GM12874 (cell line): ENCODE measurements around the gene RASGRP4.
A peak's percentile ranks its signal among the peaks of the same experiment; 100 is the strongest.

Experiments used
- TF ChIP-seq, protein P1 (sequence below): IDR thresholded peaks from 2 replicates; pipeline ENCODE4 v1.5.1; 2011; ENCODE audit warnings: low read depth, mild to moderate bottlenecking, control low read depth, low read length, moderate library complexity; ENCODE audit not compliant: insufficient read depth

The RASGRP4 gene

GRCh38 chr19:38378866-38379265 is 47.2 kb downstream of the RASGRP4 start:
- TF ChIP-seq, protein P1, sequence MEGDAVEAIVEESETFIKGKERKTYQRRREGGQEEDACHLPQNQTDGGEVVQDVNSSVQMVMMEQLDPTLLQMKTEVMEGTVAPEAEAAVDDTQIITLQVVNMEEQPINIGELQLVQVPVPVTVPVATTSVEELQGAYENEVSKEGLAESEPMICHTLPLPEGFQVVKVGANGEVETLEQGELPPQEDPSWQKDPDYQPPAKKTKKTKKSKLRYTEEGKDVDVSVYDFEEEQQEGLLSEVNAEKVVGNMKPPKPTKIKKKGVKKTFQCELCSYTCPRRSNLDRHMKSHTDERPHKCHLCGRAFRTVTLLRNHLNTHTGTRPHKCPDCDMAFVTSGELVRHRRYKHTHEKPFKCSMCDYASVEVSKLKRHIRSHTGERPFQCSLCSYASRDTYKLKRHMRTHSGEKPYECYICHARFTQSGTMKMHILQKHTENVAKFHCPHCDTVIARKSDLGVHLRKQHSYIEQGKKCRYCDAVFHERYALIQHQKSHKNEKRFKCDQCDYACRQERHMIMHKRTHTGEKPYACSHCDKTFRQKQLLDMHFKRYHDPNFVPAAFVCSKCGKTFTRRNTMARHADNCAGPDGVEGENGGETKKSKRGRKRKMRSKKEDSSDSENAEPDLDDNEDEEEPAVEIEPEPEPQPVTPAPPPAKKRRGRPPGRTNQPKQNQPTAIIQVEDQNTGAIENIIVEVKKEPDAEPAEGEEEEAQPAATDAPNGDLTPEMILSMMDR: no peak

- TF ChIP-seq, protein P1: no peak
Observed at GRCh38 chr19:38377052-38377451, 49.0 kb downstream of the RASGRP4 start.

- TF ChIP-seq, protein P1: no peak
Observed at GRCh38 chr19:38376576-38376975, 49.4 kb downstream of the RASGRP4 start.

DNA sequence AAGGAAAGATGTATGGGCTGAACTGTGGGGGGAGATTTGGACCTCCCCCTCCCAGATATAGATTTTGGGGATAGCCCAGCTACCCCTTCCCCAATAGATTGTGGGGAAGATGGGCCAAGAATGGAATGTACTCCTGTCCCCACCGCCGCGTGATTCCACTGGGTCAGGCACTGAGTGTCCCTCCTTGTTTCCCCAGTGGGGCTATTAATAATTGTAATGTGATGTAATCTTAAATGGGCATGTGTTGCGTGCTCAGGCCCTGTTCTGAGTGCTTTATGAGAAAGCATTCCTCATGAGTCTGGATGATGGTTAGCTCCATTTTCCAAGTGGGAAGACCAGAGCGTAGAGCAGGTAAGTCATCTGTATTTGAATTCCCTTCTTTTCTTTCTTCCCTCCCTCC is 50.3 kb downstream of the RASGRP4 start:
- TF ChIP-seq, protein P1: no peak

DNA sequence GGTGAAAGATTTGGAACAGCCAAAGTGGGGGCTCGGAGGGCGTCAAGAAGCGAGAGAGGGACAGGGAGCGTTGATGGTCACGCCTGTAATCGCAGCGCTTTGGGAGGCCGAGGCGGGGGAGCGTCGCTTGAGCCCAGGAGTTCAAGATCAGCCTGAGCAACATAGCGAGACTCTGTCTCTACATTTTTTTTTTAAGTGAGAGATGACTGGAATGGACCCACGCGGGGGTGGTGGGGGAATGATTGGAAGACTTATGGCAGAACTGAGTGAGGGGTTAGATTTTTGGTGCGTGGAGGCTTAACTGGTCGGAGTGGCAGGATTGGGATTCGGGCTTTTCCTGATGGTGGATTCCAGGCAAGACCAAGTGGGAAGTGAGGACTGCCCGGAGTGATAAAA is 50.9 kb downstream of the RASGRP4 start:
- TF ChIP-seq, protein P1: no peak

DNA sequence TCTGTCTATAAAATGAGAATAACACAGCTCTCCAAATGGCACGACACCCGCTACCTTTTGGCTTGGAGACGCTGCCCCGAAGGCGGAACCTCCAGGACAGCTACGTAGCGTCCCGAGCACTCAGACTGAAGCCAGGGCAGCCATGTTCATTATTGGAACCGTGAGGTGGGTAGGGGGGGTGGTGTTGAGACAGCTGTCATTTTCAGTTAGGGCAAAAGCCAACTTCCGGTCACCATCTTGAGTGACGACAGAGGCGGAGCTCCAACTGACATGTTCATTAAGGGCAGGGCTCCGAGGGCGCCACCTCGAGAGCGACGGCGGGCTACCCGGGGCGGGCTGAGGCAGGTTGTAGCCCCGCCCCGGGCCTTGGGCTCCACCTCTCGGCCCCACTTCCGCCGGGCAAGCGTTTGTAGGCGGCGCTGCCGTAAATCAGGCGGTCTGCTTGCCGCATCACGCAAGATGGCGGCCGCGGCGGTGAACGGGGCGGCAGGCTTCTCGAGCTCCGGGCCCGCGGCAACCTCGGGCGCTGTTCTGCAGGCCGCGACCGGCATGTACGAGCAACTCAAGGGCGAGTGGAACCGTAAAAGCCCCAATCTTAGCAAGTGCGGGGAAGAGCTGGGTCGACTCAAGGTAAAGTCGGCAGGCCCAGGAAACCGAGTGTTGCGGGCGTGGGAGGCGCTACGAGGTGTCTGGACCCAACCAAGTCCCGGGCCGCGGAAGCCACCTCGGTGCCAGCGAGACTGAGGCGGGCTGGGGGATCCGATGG is 51.5 kb downstream of the RASGRP4 start, which contains the start of gene PSMD8:
TSS of gene PSMD8 (plus strand) at position 240 of the 766 bp plus-strand sequence. CDS start at position 271, 31 bp downstream.
- TF ChIP-seq, protein P1: peak; percentile 38; the same call in 1 of the 2 replicates

GRCh38 chr19:38373907-38374331 is 52.1 kb downstream of the RASGRP4 start:
- TF ChIP-seq, protein P1: no peak
